Measurements from ENCODE around the gene KCNJ15. TPM values are rescaled to one million over a fixed set of nuclear protein-coding genes. Genes with fewer than 3 reads are reported as not detected.

KCNJ15 gene
- total and polyA plus RNA-seq, 2 donors (not counting 1 experiment from before 2014, with no cell fraction given): 0.44 to 0.83 TPM

- no peaks in the 10 kb centered on the region for H4K20me1 ChIP-seq (ENCODE audit: control insufficient read depth, extremely low read depth, insufficient read depth, low read length)
- TF ChIP-seq CTCF (conservative IDR thresholded peaks at IDR 0.05 in 1 of 2, IDR thresholded peaks at IDR 0.05 in 1 of 2; ENCODE audit: low read depth in 1 of 2, low read length in 2 of 2): no peak
- no peak for TF ChIP-seq EZH2 (IDR thresholded peaks at IDR 0.05; ENCODE audit: low read length, missing control alignments)
- peaks cover 15% of the 10 kb centered on the region for H3K4me1 ChIP-seq (ENCODE audit: control insufficient read depth, extremely low read depth, insufficient read depth, low read length)
- peak overlapping the region; percentile 80 for H3K27ac ChIP-seq (ENCODE audit: insufficient read depth, low read length)
- peak overlapping the region; percentile 32 for H2AFZ ChIP-seq (ENCODE audit: low read length)
- no peak for DNase-seq (ENCODE audit: low read depth in 2 of 2)
- no peaks in the 10 kb centered on the region for H3K27me3 ChIP-seq (ENCODE audit: control insufficient read depth, insufficient read depth, low read length)
- no peaks in the 10 kb centered on the region for H3K36me3 ChIP-seq (ENCODE audit: control insufficient read depth, insufficient read depth, low read length)
- no peak overlapping the region for H3K4me3 ChIP-seq (replicated peaks in 1 of 4; ENCODE audit: control extremely low read depth in 1 of 4, insufficient read depth in 1 of 4, low read depth in 3 of 4, low read length in 4 of 4)
- H3K9ac ChIP-seq (ENCODE audit: insufficient read depth, low read length): no peak overlapping the region
- H3K4me2 ChIP-seq (ENCODE audit: extremely low read depth, insufficient read depth, low read length): peak overlapping the region; percentile 52
- no peaks in the 10 kb centered on the region for H3K9me3 ChIP-seq (ENCODE audit: control insufficient read depth, insufficient read depth, low read depth, low read length)
- H3K79me2 ChIP-seq (ENCODE audit: control insufficient read depth, insufficient read depth, low read length): no peaks in the 10 kb centered on the region
These were observed 94.6 kb downstream of the KCNJ15 start for GRCh38 chr21:38351176-38351959.

- peak overlapping the region; percentile 32 for H2AFZ ChIP-seq (ENCODE audit: low read length)
- peak overlapping the region; percentile 80 for H3K27ac ChIP-seq (ENCODE audit: insufficient read depth, low read length)
- peak; percentile 77 to 93 for DNase-seq (ENCODE audit: low read depth in 2 of 2)
- H3K27me3 ChIP-seq (ENCODE audit: control insufficient read depth, insufficient read depth, low read length): no peaks in the 10 kb centered on the region
- H4K20me1 ChIP-seq (ENCODE audit: control insufficient read depth, extremely low read depth, insufficient read depth, low read length): no peaks in the 10 kb centered on the region
- no peaks in the 10 kb centered on the region for H3K36me3 ChIP-seq (ENCODE audit: control insufficient read depth, insufficient read depth, low read length)
- H3K4me2 ChIP-seq (ENCODE audit: extremely low read depth, insufficient read depth, low read length): peak overlapping the region; percentile 65
- TF ChIP-seq CTCF (conservative IDR thresholded peaks at IDR 0.05 in 1 of 2, IDR thresholded peaks at IDR 0.05 in 1 of 2; ENCODE audit: low read depth in 1 of 2, low read length in 2 of 2) (no peak), EZH2 (IDR thresholded peaks at IDR 0.05; ENCODE audit: low read length, missing control alignments) (no peak)
- H3K9ac ChIP-seq (ENCODE audit: insufficient read depth, low read length): no peak overlapping the region
- no peak overlapping the region for H3K4me3 ChIP-seq (replicated peaks in 1 of 4; ENCODE audit: control extremely low read depth in 1 of 4, insufficient read depth in 1 of 4, low read depth in 3 of 4, low read length in 4 of 4)
- H3K79me2 ChIP-seq (ENCODE audit: control insufficient read depth, insufficient read depth, low read length): no peaks in the 10 kb centered on the region
- H3K4me1 ChIP-seq (ENCODE audit: control insufficient read depth, extremely low read depth, insufficient read depth, low read length): peaks cover 15% of the 10 kb centered on the region
- H3K9me3 ChIP-seq (ENCODE audit: control insufficient read depth, insufficient read depth, low read depth, low read length): no peaks in the 10 kb centered on the region
These were observed 95.2 kb downstream of the KCNJ15 start for GRCh38 chr21:38351961-38352521.

GRCh38 chr21:38352536-38353219 is 95.9 kb downstream of the KCNJ15 start:
- no peak for TF ChIP-seq EZH2 (IDR thresholded peaks at IDR 0.05; ENCODE audit: low read length, missing control alignments)
- TF ChIP-seq CTCF (conservative IDR thresholded peaks at IDR 0.05 in 1 of 2, IDR thresholded peaks at IDR 0.05 in 1 of 2; ENCODE audit: low read depth in 1 of 2, low read length in 2 of 2): peak; percentile 88 to 92
- no peaks in the 10 kb centered on the region for H3K9me3 ChIP-seq (ENCODE audit: control insufficient read depth, insufficient read depth, low read depth, low read length)
- no peaks in the 10 kb centered on the region for H3K79me2 ChIP-seq (ENCODE audit: control insufficient read depth, insufficient read depth, low read length)
- H3K36me3 ChIP-seq (ENCODE audit: control insufficient read depth, insufficient read depth, low read length): no peaks in the 10 kb centered on the region
- no peaks in the 10 kb centered on the region for H4K20me1 ChIP-seq (ENCODE audit: control insufficient read depth, extremely low read depth, insufficient read depth, low read length)
- no peak overlapping the region for H3K9ac ChIP-seq (ENCODE audit: insufficient read depth, low read length)
- peaks cover 15% of the 10 kb centered on the region for H3K4me1 ChIP-seq (ENCODE audit: control insufficient read depth, extremely low read depth, insufficient read depth, low read length)
- no peaks in the 10 kb centered on the region for H3K27me3 ChIP-seq (ENCODE audit: control insufficient read depth, insufficient read depth, low read length)
- peak; percentile 64 to 77 for DNase-seq (ENCODE audit: low read depth in 2 of 2)
- peak overlapping the region; percentile 80 for H3K27ac ChIP-seq (ENCODE audit: insufficient read depth, low read length)
- H3K4me3 ChIP-seq (replicated peaks in 1 of 4; ENCODE audit: control extremely low read depth in 1 of 4, insufficient read depth in 1 of 4, low read depth in 3 of 4, low read length in 4 of 4): no peak overlapping the region
- no peak overlapping the region for H3K4me2 ChIP-seq (ENCODE audit: extremely low read depth, insufficient read depth, low read length)
- no peak overlapping the region for H2AFZ ChIP-seq (ENCODE audit: low read length)
